SU-DHL-6 (cell line): ENCODE data around the gene TAB2.

Experiments
- H2AFZ ChIP-seq: fragments of 200-600 bp; sonication (generic); 2 replicates; pipeline ENCODE4 v1.6.1; 2014; ENCODE audit warnings: low read depth, mild to moderate bottlenecking, moderate library complexity, mixed read lengths, antibody characterized with exemption, low read length; ENCODE audit not compliant: severe bottlenecking
- H3F3A ChIP-seq: fragments of 200-600 bp; shearing (Covaris generic); 2 replicates; pipeline ENCODE4 v1.6.0; 2016; ENCODE audit warnings: antibody characterized with exemption, mild to moderate bottlenecking; ENCODE audit not compliant: insufficient read depth
- H3K27ac ChIP-seq: fragments of 200-600 bp; sonication (generic); 2 replicates; pipeline ENCODE4 v1.5.1; 2016; ENCODE audit warnings: low read depth, mild to moderate bottlenecking, low read length, moderate library complexity, mixed read lengths
- H3K27me3 ChIP-seq: fragments of 200-600 bp; sonication (generic), shearing (Covaris generic); 2 replicates; pipeline ENCODE4 v1.6.0; 2014; ENCODE audit warnings: mild to moderate bottlenecking, low read length
- H3K36me3 ChIP-seq: fragments of 200-600 bp; sonication (generic); 2 replicates; pipeline ENCODE4 v1.6.1; 2014; ENCODE audit warnings: mild to moderate bottlenecking, low read length, mixed read lengths
- H3K4me2 ChIP-seq: fragments of 300-600, 200-600 bp; shearing (Covaris generic), sonication (generic); 2 replicates; pipeline ENCODE4 v1.6.0; 2014; ENCODE audit warnings: low read length, low read depth, mild to moderate bottlenecking; ENCODE audit not compliant: poor library complexity, severe bottlenecking
- H3K4me3 ChIP-seq: fragments of 200-600 bp; sonication (generic); 2 replicates; pipeline ENCODE4 v1.5.1; 2014; ENCODE audit warnings: antibody characterized with exemption, low read length, mild to moderate bottlenecking, mixed read lengths; ENCODE audit not compliant: insufficient read depth, poor library complexity, severe bottlenecking
- H3K79me2 ChIP-seq: fragments of 200-600 bp; sonication (generic); 2 replicates; pipeline ENCODE4 v1.6.1; 2014; ENCODE audit warnings: mild to moderate bottlenecking, low read length, moderate library complexity; ENCODE audit not compliant: insufficient read depth
- H3K9ac ChIP-seq: fragments of 200-600 bp; sonication (generic); 2 replicates; pipeline ENCODE4 v1.7.0; 2014; ENCODE audit warnings: mild to moderate bottlenecking, low read length
- H3K9me2 ChIP-seq: fragments of 200-600 bp; sonication (generic); replicated peaks from 2 replicates; pipeline ENCODE4 v1.6.1; 2014; ENCODE audit warnings: low read length; ENCODE audit not compliant: insufficient read depth
- H3K9me3 ChIP-seq: fragments of 200-600 bp; sonication (generic); 2 replicates; pipeline ENCODE4 v1.6.1; 2014; ENCODE audit warnings: low read length, mixed read lengths; ENCODE audit not compliant: insufficient read depth
- H4K20me1 ChIP-seq: fragments of 200-600 bp; sonication (generic); 2 replicates; pipeline ENCODE4 v1.6.1; 2014; ENCODE audit warnings: low read depth, mild to moderate bottlenecking, antibody characterized with exemption, low read length, moderate library complexity, mixed read lengths
- EZH2phosphoT487 ChIP-seq: fragments of 200-600 bp; sonication (generic), shearing (Covaris generic); conservative IDR thresholded peaks from 2 replicates; pipeline ENCODE4 v1.6.1; 2018; ENCODE audit warnings: mild to moderate bottlenecking, antibody characterized with exemption, low read length, moderate library complexity, mixed read lengths
- TF ChIP-seq, protein P1 (sequence below): fragments of 200-600 bp; sonication (generic); IDR thresholded peaks from one replicate; pipeline ENCODE4 v1.5.1; 2017; ENCODE audit warnings: antibody characterized with exemption, mild to moderate bottlenecking, low read length, moderate library complexity; ENCODE audit not compliant: insufficient read depth, poor library complexity, severe bottlenecking

TAB2 gene

GRCh38 chr6:149455031-149455732 lies 137.7 kb downstream of the TAB2 start:
- H3K9me3 ChIP-seq: no peaks in the 10 kb centered on the region
- no peak overlapping the region for H2AFZ ChIP-seq
- no peak for TF ChIP-seq EZH2phosphoT487
- TF ChIP-seq, protein P1, sequence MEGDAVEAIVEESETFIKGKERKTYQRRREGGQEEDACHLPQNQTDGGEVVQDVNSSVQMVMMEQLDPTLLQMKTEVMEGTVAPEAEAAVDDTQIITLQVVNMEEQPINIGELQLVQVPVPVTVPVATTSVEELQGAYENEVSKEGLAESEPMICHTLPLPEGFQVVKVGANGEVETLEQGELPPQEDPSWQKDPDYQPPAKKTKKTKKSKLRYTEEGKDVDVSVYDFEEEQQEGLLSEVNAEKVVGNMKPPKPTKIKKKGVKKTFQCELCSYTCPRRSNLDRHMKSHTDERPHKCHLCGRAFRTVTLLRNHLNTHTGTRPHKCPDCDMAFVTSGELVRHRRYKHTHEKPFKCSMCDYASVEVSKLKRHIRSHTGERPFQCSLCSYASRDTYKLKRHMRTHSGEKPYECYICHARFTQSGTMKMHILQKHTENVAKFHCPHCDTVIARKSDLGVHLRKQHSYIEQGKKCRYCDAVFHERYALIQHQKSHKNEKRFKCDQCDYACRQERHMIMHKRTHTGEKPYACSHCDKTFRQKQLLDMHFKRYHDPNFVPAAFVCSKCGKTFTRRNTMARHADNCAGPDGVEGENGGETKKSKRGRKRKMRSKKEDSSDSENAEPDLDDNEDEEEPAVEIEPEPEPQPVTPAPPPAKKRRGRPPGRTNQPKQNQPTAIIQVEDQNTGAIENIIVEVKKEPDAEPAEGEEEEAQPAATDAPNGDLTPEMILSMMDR: no peak
- H3K9me2 ChIP-seq: no peaks in the 10 kb centered on the region
- H3K27me3 ChIP-seq: no peaks in the 10 kb centered on the region
- no peaks in the 10 kb centered on the region for H3F3A ChIP-seq
- no peaks in the 10 kb centered on the region; the same call in 1 of the 2 replicates for H3K79me2 ChIP-seq
- no peak overlapping the region for H3K27ac ChIP-seq
- H4K20me1 ChIP-seq: no peaks in the 10 kb centered on the region
- H3K4me2 ChIP-seq: no peak overlapping the region
- H3K9ac ChIP-seq: no peak overlapping the region
- peaks cover 19% of the 10 kb centered on the region for H3K36me3 ChIP-seq
- no peak overlapping the region for H3K4me3 ChIP-seq

- Histone ChIP-seq H3K27me3 (no peaks in the 10 kb centered on the region), H3K9me3 (no peaks in the 10 kb centered on the region), H4K20me1 (no peaks in the 10 kb centered on the region), H2AFZ (no peak overlapping the region), H3K9ac (no peak overlapping the region), H3K9me2 (no peaks in the 10 kb centered on the region), H3K79me2 (no peaks in the 10 kb centered on the region; the same call in 1 of the 2 replicates), H3K36me3 (peaks cover 19% of the 10 kb centered on the region), H3F3A (no peaks in the 10 kb centered on the region), H3K4me2 (no peak overlapping the region), H3K27ac (no peak overlapping the region), H3K4me3 (no peak overlapping the region)
- no peak for TF ChIP-seq EZH2phosphoT487
- TF ChIP-seq, protein P1: no peak
Observed at GRCh38 chr6:149456311-149457021, 139.0 kb downstream of the TAB2 start.

DNA sequence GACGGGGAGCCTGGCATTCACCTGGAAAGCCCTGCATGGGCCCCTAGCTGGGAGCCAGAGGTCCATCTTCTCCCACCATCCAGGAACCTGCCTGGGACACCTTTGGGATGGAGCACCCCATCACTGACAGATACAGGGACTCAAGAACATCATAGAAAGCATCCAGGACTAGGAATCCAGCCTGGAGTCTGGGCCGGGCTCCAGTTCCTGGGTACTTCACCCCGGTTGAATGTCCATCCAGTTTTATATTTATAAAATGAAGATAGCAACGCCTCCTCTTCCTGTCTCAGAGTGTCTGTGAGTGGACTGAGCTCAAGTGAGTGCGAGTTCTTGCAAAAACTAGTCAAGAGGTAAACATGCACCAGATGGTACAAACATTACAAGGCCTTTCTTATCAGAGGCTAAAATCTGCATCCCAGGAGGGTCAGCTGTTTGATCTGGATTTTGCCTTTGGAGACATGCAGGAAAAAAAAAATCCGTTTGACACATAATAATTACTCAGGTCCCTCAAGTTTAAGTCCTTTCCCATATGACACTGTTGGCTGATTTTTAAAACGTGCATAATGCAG lies 139.9 kb downstream of the TAB2 start:
- Histone ChIP-seq H3K4me2 (no peak overlapping the region), H4K20me1 (no peaks in the 10 kb centered on the region), H3K27me3 (no peaks in the 10 kb centered on the region), H3K27ac (no peak overlapping the region), H3F3A (no peaks in the 10 kb centered on the region), H3K9me3 (no peaks in the 10 kb centered on the region), H3K4me3 (no peak overlapping the region), H3K79me2 (no peaks in the 10 kb centered on the region; the same call in 1 of the 2 replicates), H2AFZ (no peak overlapping the region), H3K36me3 (peaks cover 19% of the 10 kb centered on the region), H3K9ac (no peak overlapping the region), H3K9me2 (no peaks in the 10 kb centered on the region)
- TF ChIP-seq EZH2phosphoT487: no peak
- TF ChIP-seq, protein P1: no peak
